ENCODE measurements around the gene GALE. TPM values are rescaled to one million over a fixed set of nuclear protein-coding genes. Genes with fewer than 3 reads are reported as not detected.

GALE gene
- total and polyA plus RNA-seq, 2 of the 13 experiments (the other 11 are each of a cell fraction or from before 2014, with no cell fraction given): 85.2 to 88.4 TPM

- intact Hi-C loops (cut with micrococcal nuclease; ENCODE audit: unreplicated experiment): loop anchor here (1.0 kb wide), 1 partner anchor 26 kb away; no protein-coding TSS in a partner anchor
- Histone ChIP-seq H4K20me1 (ENCODE audit: insufficient read depth, low read length) (peaks cover 9% of the 10 kb centered on the region; the same call in 1 of the 2 replicates), H3K4me3 (replicated peaks in 1 of 3; ENCODE audit: insufficient read depth in 1 of 3, low read depth in 2 of 3, low read length in 3 of 3) (peak overlapping the region in 1 of 3 experiments; percentile 92; a peak in 2 of 6 replicates), H3K4me2 (ENCODE audit: low read depth, low read length) (peak overlapping the region; percentile 94), H3K27ac (ENCODE audit: extremely low read length, insufficient read depth, low read length) (peak overlapping the region; percentile 95), H3K36me3 (replicated peaks in 1 of 2; ENCODE audit: control insufficient read depth in 1 of 2, insufficient read depth in 2 of 2, low read length in 2 of 2) (peaks cover 9 to 35% of the 10 kb centered on the region in 2 experiments; a peak in 4 of 5 replicates), H2AFZ (ENCODE audit: low read length) (no peak overlapping the region), H3K4me1 (ENCODE audit: insufficient read depth, low read length) (peaks cover 47% of the 10 kb centered on the region), H3K9me3 (ENCODE audit: low read length) (no peaks in the 10 kb centered on the region), H3K9ac (ENCODE audit: insufficient read depth, low read depth, low read length) (peak overlapping the region; percentile 93), H3K79me2 (ENCODE audit: insufficient read depth, low read length) (peaks cover 9% of the 10 kb centered on the region), H3K27me3 (ENCODE audit: control insufficient read depth in 1 of 2, insufficient read depth in 2 of 2, low read length in 2 of 2) (no peaks in the 10 kb centered on the region; a peak in 1 of 5 replicates)
- in situ Hi-C loops (cut with HindIII; ENCODE audit: extremely low pct_ligation_motif_present, low pct_unique_long_range_greater_than_20kb): no loop called here
- ATAC-seq: no peak
- WGBS (ENCODE audit: low lambda C conversion rate): 100% methylated on average over 3 of the region's 12 CpGs
- FAIRE-seq: no peak
- POLR2A ChIA-PET: interaction anchor here (0.7 to 10.9 kb wide), 9 partner anchors 8 to 223 kb away, joined by 3 to 154 read pairs (median 6); partner anchors contain the start of genes HMGCL, LYPLA2, PITHD1 and RPL11
- BruUV-seq (replicated peaks): no TSS peak
- DNase-seq (ENCODE audit: low spot score): no peak
- CTCF ChIA-PET (ENCODE audit: low intra/inter-chr PET ratio, low total read pairs): no interaction called here
- TF ChIP-seq TRAFD1 (CRISPR knock-in tag; IDR thresholded peaks at IDR 0.05; ENCODE audit: borderline replicate concordance) (no peak), SETDB1 (CRISPR knock-in tag; IDR thresholded peaks at IDR 0.05; ENCODE audit: borderline replicate concordance) (no peak), PRDM4 (CRISPR knock-in tag; IDR thresholded peaks at IDR 0.05; ENCODE audit: borderline replicate concordance) (no peak), PAF1 (CRISPR knock-in tag; IDR thresholded peaks at IDR 0.05) (no peak), ZNF33B (CRISPR knock-in tag; IDR thresholded peaks at IDR 0.05) (no peak), ZNF589 (CRISPR knock-in tag; conservative IDR thresholded peaks at IDR 0.05) (no peak), PITX1 (CRISPR knock-in tag; IDR thresholded peaks at IDR 0.05) (no peak), TBP (CRISPR knock-in tag; IDR thresholded peaks at IDR 0.05) (no peak), AGO2 (optimal IDR thresholded peaks at IDR 0.05; ENCODE audit: low read depth, low read length) (peak; percentile 75), ZBTB38 (CRISPR knock-in tag; IDR thresholded peaks at IDR 0.05) (peak; percentile 82; the same call in 1 of the 2 replicates), ZNF282 (IDR thresholded peaks at IDR 0.05; ENCODE audit: partially characterized antibody) (no peak), CBX1 (IDR thresholded peaks at IDR 0.05; ENCODE audit: low read depth) (no peak), THRA (CRISPR knock-in tag; IDR thresholded peaks at IDR 0.05; ENCODE audit: borderline replicate concordance) (no peak), ZFP91 (CRISPR knock-in tag; IDR thresholded peaks at IDR 0.05; ENCODE audit: borderline replicate concordance) (no peak), ZNF792 (CRISPR knock-in tag; IDR thresholded peaks at IDR 0.05) (no peak), NONO (IDR thresholded peaks at IDR 0.05) (no peak), NONO (CRISPR knock-in tag; conservative IDR thresholded peaks at IDR 0.05) (0 out of 2 replicates have a peak, but pooled peaks have one; percentile 26), POLR2AphosphoS5 (IDR thresholded peaks at IDR 0.05; ENCODE audit: low read depth, low read length) (peak; percentile 29; the same call in 1 of the 2 replicates), ZNF160 (CRISPR knock-in tag; IDR thresholded peaks at IDR 0.05) (no peak)
These were observed 1.9 kb downstream of the GALE start for GRCh38 chr1:23798662-23799142.
